HCT116 (cell line): ENCODE data around the gene SLC10A4. TPM values are rescaled to one million over a fixed set of nuclear protein-coding genes. Genes with fewer than 3 reads are reported as not detected.

ENCODE experiments used
- ATAC-seq: fragments of 200-7000 bp; cut with Tn5 transposase; 2 replicates; pipeline ENCODE4 v1.9.1; 2020; ENCODE audit warnings: mild to moderate bottlenecking, moderate library complexity
- BruUV-seq: library from RNA; stranded (reverse); fragments of 400-500 nt; replicated peaks from 2 replicates; lab custom pipeline; 2021; lab: Mats Ljungman, UMichigan
- CTCF ChIA-PET: fragments of 300-600 bp; sonication (Branson Sonifier 250); formaldehyde crosslinking; loops from one replicate; lab custom pipeline; 2021; ENCODE audit warnings: antibody characterized with exemption; lab: Charles Lee
- POLR2A ChIA-PET: fragments of 300-600, 350-600 bp; sonication (Branson Sonifier 250); formaldehyde crosslinking; loops from one replicate; lab custom pipeline; 2021; ENCODE audit warnings: antibody characterized with exemption; lab: Charles Lee
- RAD21 ChIA-PET, 2 experiments: fragments of 300-600 bp; sonication (Branson Sonifier 250); formaldehyde crosslinking; loops; one replicate each; lab custom pipeline; 2023; ENCODE audit warnings: low total read pairs in 2 of 2; ENCODE audit not compliant: uncharacterized antibody in 2 of 2, unreplicated experiment in 2 of 2, low non-redundant PET in 1 of 2; lab: Charles Lee
- DNase-seq: peaks from one replicate; pipeline ENCODE4 v3.0.0-alpha.2; 2010; ENCODE audit warnings: low read depth, low spot score
- H2AFZ ChIP-seq: fragments of 200-600 bp; shearing (Covaris generic), sonication (generic); 2 replicates; pipeline ENCODE4 v1.6.1; 2017; ENCODE audit warnings: low read depth, mixed run types, mixed read lengths, antibody characterized with exemption, low read length; ENCODE audit not compliant: poor library complexity, severe bottlenecking
- H3K27ac ChIP-seq: 2 replicates; pipeline ENCODE4 v1.5.1; 2012; ENCODE audit warnings: low read depth, low read length
- H3K27me3 ChIP-seq: fragments of 200-600 bp; sonication (generic); 2 replicates; pipeline ENCODE4 v1.6.1; 2016; ENCODE audit warnings: mixed run types, low read length, mixed read lengths; ENCODE audit not compliant: insufficient read depth
- H3K36me3 ChIP-seq, 2 experiments: fragments of 200-500 bp in 1 of 2; fragments of 200-600 bp in 1 of 2; sonication (Bioruptor generic) in 1 of 2; sonication (generic) in 1 of 2; 2 replicates each; pipeline versions ENCODE4 v1.5.1 to v1.6.1; 2014 to 2016; ENCODE audit warnings: low read length in 2 of 2, inconsistent platforms in 1 of 2, mixed read lengths in 1 of 2, mixed run types in 1 of 2; ENCODE audit not compliant: insufficient read depth in 2 of 2, control insufficient read depth in 1 of 2
- H3K4me1 ChIP-seq, 2 experiments: fragments of 200-600 bp in 1 of 2; sonication (generic) in 1 of 2; 2 replicates each; pipeline versions ENCODE4 v1.5.1 to v1.6.1; 2012 to 2017; ENCODE audit warnings: low read length in 2 of 2, inconsistent platforms in 1 of 2, mild to moderate bottlenecking in 1 of 2, mixed read lengths in 1 of 2, mixed run types in 1 of 2, moderate library complexity in 1 of 2; ENCODE audit not compliant: insufficient read depth in 2 of 2, control insufficient read depth in 1 of 2
- H3K4me2 ChIP-seq: fragments of 200-600 bp; sonication (generic); 2 replicates; pipeline ENCODE4 v1.6.1; 2017; ENCODE audit warnings: mixed run types, low read length, mixed read lengths
- H3K4me3 ChIP-seq, 2 experiments: fragments of 200-600 bp in 1 of 2; sonication (generic) in 1 of 2; replicated peaks in 1 of 2; 2 replicates each; pipeline ENCODE4 v1.5.1; 2011 to 2016; ENCODE audit warnings: low read length in 2 of 2, control low read depth in 1 of 2, low read depth in 1 of 2, mild to moderate bottlenecking in 1 of 2, mixed read lengths in 1 of 2, mixed run types in 1 of 2
- H3K79me2 ChIP-seq: fragments of 200-600 bp; sonication (generic); 2 replicates; pipeline ENCODE4 v1.6.1; 2017; ENCODE audit warnings: mild to moderate bottlenecking, mixed run types, low read length, moderate library complexity, mixed read lengths; ENCODE audit not compliant: insufficient read depth
- H3K9ac ChIP-seq: fragments of 200-600 bp; sonication (generic); 2 replicates; pipeline ENCODE4 v1.6.1; 2016; ENCODE audit warnings: low read length, mixed read lengths
- H3K9me2 ChIP-seq: fragments of 200-600 bp; sonication (generic), shearing (Covaris generic); 2 replicates; pipeline ENCODE4 v1.6.1; 2017; ENCODE audit warnings: mixed run types, mild to moderate bottlenecking, moderate library complexity; ENCODE audit not compliant: insufficient read depth
- H3K9me3 ChIP-seq, 2 experiments: fragments of 200-500 bp in 1 of 2; fragments of 200-600 bp in 1 of 2; sonication (Bioruptor generic) in 1 of 2; sonication (generic) in 1 of 2; 2 replicates each; pipeline ENCODE4 v1.6.1; 2014 to 2017; ENCODE audit warnings: low read length in 2 of 2, mixed read lengths in 2 of 2, inconsistent platforms in 1 of 2, low read depth in 1 of 2, mild to moderate bottlenecking in 1 of 2, mixed run types in 1 of 2, moderate library complexity in 1 of 2; ENCODE audit not compliant: control insufficient read depth in 1 of 2, insufficient read depth in 1 of 2
- H4K20me1 ChIP-seq: fragments of 200-600 bp; sonication (generic), shearing (Covaris generic); 2 replicates; pipeline ENCODE4 v1.6.1; 2017; ENCODE audit warnings: mixed run types, mild to moderate bottlenecking, moderate library complexity; ENCODE audit not compliant: insufficient read depth
- ELF1 ChIP-seq: IDR thresholded peaks from 2 replicates; pipeline ENCODE4 v1.6.1; 2012; ENCODE audit warnings: low read depth, borderline replicate concordance
- EZH2 ChIP-seq: fragments of 200-600 bp; sonication (generic); IDR thresholded peaks from 2 replicates; pipeline ENCODE4 v1.6.1; 2017; ENCODE audit warnings: antibody characterized with exemption, mixed run types
- EZH2phosphoT487 ChIP-seq: fragments of 200-600 bp; IDR thresholded peaks from 2 replicates; pipeline ENCODE4 v1.6.1; 2018; ENCODE audit warnings: antibody characterized with exemption, borderline replicate concordance
- JUND ChIP-seq: IDR thresholded peaks from 2 replicates; pipeline ENCODE4 v1.6.1; 2012
- POLR2AphosphoS5 ChIP-seq: IDR thresholded peaks from 2 replicates; pipeline ENCODE4 v1.6.1; 2011; ENCODE audit warnings: mild to moderate bottlenecking, low read depth, low read length, moderate library complexity
- RAD21 ChIP-seq: IDR thresholded peaks from 2 replicates; pipeline ENCODE4 v1.6.1; 2012; ENCODE audit warnings: low read depth, mild to moderate bottlenecking
- SIN3A ChIP-seq: IDR thresholded peaks from 2 replicates; pipeline ENCODE4 v1.6.1; 2012; ENCODE audit warnings: low read depth
- SRF ChIP-seq: IDR thresholded peaks from 2 replicates; pipeline ENCODE4 v1.6.1; 2012; ENCODE audit warnings: low read depth
- TCF7L2 ChIP-seq: IDR thresholded peaks from 2 replicates; pipeline ENCODE4 v1.7.0; 2011; ENCODE audit warnings: borderline replicate concordance, inconsistent platforms; ENCODE audit not compliant: insufficient read depth, insufficient read length; ENCODE audit errors: extremely low read depth
- ZNF274 ChIP-seq: fragments of 200-500 bp; sonication (Bioruptor generic); IDR thresholded peaks from 2 replicates; pipeline ENCODE4 v1.6.1; 2014; ENCODE audit warnings: mild to moderate bottlenecking, low read depth, low read length, inconsistent platforms
- intact Hi-C: fragments of 100-400 bp; cut with micrococcal nuclease; formaldehyde crosslinking; loops from 2 replicates; pipeline ENCODE4 v1.10.0; 2022
- total RNA-seq: library from RNA; stranded (reverse); gene quantifications from one replicate; pipeline ENCODE4 v1.2.1, GENCODE V29; 2021; ENCODE audit not compliant: unreplicated experiment
- TF ChIP-seq, protein P1 (sequence below): IDR thresholded peaks from 2 replicates; pipeline ENCODE4 v1.6.1; 2011; ENCODE audit warnings: mild to moderate bottlenecking, low read length, moderate library complexity; ENCODE audit not compliant: insufficient replicate concordance; ENCODE audit errors: extremely low read depth
- TF ChIP-seq, protein P2 (sequence below): IDR thresholded peaks from 2 replicates; pipeline ENCODE4 v1.6.1; 2012; ENCODE audit warnings: low read depth
- TF ChIP-seq, protein P3 (sequence below): IDR thresholded peaks from 2 replicates; pipeline ENCODE4 v1.6.1; 2012

The SLC10A4 gene
- total RNA-seq, 1 experiment from 2014 or later = 8.4 TPM

DNA sequence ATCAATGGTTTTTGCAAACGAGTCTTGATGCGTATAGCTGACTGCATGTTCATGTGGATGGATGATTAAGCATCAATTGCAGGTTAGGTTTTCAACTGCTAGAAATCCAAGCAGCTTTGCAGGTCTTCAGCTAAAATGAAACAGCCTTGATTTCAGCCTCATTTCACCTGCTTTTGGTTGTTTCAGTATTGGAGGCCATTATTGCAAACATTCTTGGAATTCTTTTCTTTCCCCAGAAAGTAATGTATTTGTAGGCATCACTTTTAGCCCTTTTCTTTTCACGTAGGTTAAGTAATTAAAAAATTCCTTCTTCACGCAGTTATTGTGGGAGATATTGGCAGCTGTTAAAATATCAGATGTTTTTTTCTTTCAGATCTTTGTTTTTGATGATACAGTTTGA lies 15.8 kb downstream of the SLC10A4 start:
- TF ChIP-seq, protein P1, sequence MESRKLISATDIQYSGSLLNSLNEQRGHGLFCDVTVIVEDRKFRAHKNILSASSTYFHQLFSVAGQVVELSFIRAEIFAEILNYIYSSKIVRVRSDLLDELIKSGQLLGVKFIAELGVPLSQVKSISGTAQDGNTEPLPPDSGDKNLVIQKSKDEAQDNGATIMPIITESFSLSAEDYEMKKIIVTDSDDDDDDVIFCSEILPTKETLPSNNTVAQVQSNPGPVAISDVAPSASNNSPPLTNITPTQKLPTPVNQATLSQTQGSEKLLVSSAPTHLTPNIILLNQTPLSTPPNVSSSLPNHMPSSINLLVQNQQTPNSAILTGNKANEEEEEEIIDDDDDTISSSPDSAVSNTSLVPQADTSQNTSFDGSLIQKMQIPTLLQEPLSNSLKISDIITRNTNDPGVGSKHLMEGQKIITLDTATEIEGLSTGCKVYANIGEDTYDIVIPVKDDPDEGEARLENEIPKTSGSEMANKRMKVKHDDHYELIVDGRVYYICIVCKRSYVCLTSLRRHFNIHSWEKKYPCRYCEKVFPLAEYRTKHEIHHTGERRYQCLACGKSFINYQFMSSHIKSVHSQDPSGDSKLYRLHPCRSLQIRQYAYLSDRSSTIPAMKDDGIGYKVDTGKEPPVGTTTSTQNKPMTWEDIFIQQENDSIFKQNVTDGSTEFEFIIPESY = no peak
- TF ChIP-seq ELF1 = no peak
- no peak for TF ChIP-seq EZH2phosphoT487
- TF ChIP-seq EZH2 = no peak
- no peak for TF ChIP-seq POLR2AphosphoS5
- no peak for TF ChIP-seq SIN3A
- no peak for TF ChIP-seq TCF7L2
- no peak for TF ChIP-seq JUND
- TF ChIP-seq RAD21 = no peak
- TF ChIP-seq, protein P2, sequence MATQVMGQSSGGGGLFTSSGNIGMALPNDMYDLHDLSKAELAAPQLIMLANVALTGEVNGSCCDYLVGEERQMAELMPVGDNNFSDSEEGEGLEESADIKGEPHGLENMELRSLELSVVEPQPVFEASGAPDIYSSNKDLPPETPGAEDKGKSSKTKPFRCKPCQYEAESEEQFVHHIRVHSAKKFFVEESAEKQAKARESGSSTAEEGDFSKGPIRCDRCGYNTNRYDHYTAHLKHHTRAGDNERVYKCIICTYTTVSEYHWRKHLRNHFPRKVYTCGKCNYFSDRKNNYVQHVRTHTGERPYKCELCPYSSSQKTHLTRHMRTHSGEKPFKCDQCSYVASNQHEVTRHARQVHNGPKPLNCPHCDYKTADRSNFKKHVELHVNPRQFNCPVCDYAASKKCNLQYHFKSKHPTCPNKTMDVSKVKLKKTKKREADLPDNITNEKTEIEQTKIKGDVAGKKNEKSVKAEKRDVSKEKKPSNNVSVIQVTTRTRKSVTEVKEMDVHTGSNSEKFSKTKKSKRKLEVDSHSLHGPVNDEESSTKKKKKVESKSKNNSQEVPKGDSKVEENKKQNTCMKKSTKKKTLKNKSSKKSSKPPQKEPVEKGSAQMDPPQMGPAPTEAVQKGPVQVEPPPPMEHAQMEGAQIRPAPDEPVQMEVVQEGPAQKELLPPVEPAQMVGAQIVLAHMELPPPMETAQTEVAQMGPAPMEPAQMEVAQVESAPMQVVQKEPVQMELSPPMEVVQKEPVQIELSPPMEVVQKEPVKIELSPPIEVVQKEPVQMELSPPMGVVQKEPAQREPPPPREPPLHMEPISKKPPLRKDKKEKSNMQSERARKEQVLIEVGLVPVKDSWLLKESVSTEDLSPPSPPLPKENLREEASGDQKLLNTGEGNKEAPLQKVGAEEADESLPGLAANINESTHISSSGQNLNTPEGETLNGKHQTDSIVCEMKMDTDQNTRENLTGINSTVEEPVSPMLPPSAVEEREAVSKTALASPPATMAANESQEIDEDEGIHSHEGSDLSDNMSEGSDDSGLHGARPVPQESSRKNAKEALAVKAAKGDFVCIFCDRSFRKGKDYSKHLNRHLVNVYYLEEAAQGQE = no peak
- no peak for TF ChIP-seq SRF
- TF ChIP-seq, protein P3, sequence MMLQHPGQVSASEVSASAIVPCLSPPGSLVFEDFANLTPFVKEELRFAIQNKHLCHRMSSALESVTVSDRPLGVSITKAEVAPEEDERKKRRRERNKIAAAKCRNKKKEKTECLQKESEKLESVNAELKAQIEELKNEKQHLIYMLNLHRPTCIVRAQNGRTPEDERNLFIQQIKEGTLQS = no peak
- TF ChIP-seq ZNF274 = no peak
- RAD21 ChIA-PET = no interaction called here
- no peak for ATAC-seq
- Histone ChIP-seq H2AFZ (no peak overlapping the region), H3K36me3 (peaks cover 0 to 2% of the 10 kb centered on the region in 2 experiments; a peak in 1 of 4 replicates), H3K27ac (no peak overlapping the region), H3K9me2 (no peaks in the 10 kb centered on the region), H3K27me3 (no peaks in the 10 kb centered on the region), H3K9ac (no peak overlapping the region), H3K9me3 (no peaks in the 10 kb centered on the region), H4K20me1 (no peaks in the 10 kb centered on the region), H3K4me2 (no peak overlapping the region), H3K4me1 (no peaks in the 10 kb centered on the region), H3K79me2 (no peaks in the 10 kb centered on the region), H3K4me3 (no peak overlapping the region)
- BruUV-seq = no TSS peak
- intact Hi-C loops = no loop called here
- POLR2A ChIA-PET = no interaction called here
- no peak for DNase-seq
- CTCF ChIA-PET = no interaction called here
